Fibroblast of lung (primary cell): ENCODE data around the gene CD160. TPM values are rescaled to one million over a fixed set of nuclear protein-coding genes. Genes with fewer than 3 reads are reported as not detected.
"Not testable (repeated sequence)": the region's sequence is repeated elsewhere in the genome, so short reads cannot be mapped to it uniquely, and the experiment has no call there.

ENCODE experiments used
- DNase-seq, 2 donors: peaks; one replicate each; pipeline versions ENCODE4 v3.0.0 to v3.0.0-alpha.2; 2010; ENCODE audit warnings: low read depth in 2 of 2
- H2AFZ ChIP-seq: 2 replicates; pipeline ENCODE4 v1.5.1; 2012; ENCODE audit warnings: low read length, control low read depth, inconsistent platforms
- H3K27ac ChIP-seq: 2 replicates; pipeline ENCODE4 v1.5.1; 2011; ENCODE audit warnings: low read length, control low read depth; ENCODE audit not compliant: insufficient read depth
- H3K27me3 ChIP-seq: 2 replicates; pipeline ENCODE4 v1.5.1; 2011; ENCODE audit warnings: mild to moderate bottlenecking, low read length; ENCODE audit not compliant: control insufficient read depth, insufficient read depth
- H3K36me3 ChIP-seq: 2 replicates; pipeline ENCODE4 v1.5.1; 2011; ENCODE audit warnings: low read length; ENCODE audit not compliant: control insufficient read depth, insufficient read depth
- H3K4me1 ChIP-seq: 2 replicates; pipeline ENCODE4 v1.5.1; 2011; ENCODE audit warnings: low read length; ENCODE audit not compliant: control insufficient read depth, insufficient read depth; ENCODE audit errors: extremely low read depth
- H3K4me2 ChIP-seq: 2 replicates; pipeline ENCODE4 v1.5.1; 2011; ENCODE audit warnings: low read length, control low read depth; ENCODE audit not compliant: insufficient read depth; ENCODE audit errors: extremely low read depth
- H3K4me3 ChIP-seq, 4 experiments: fragments of 200-600 bp in 1 of 4; sonication (generic) in 1 of 4; replicated peaks in 1 of 4; 2 replicates each; pipeline ENCODE4 v1.5.1; 2011 to 2016; ENCODE audit warnings: low read length in 4 of 4, low read depth in 3 of 4, mild to moderate bottlenecking in 3 of 4, control low read depth in 2 of 4, inconsistent platforms in 1 of 4, mixed read lengths in 1 of 4; ENCODE audit not compliant: insufficient read depth in 1 of 4; ENCODE audit errors: control extremely low read depth in 1 of 4
- H3K79me2 ChIP-seq: 2 replicates; pipeline ENCODE4 v1.5.1; 2012; ENCODE audit warnings: mild to moderate bottlenecking, low read length, inconsistent platforms; ENCODE audit not compliant: control insufficient read depth, insufficient read depth
- H3K9ac ChIP-seq: 2 replicates; pipeline ENCODE4 v1.5.1; 2011; ENCODE audit warnings: mild to moderate bottlenecking, low read length, control low read depth; ENCODE audit not compliant: insufficient read depth
- H3K9me3 ChIP-seq: 2 replicates; pipeline ENCODE4 v1.5.1; 2012; ENCODE audit warnings: low read depth, low read length; ENCODE audit not compliant: control insufficient read depth, insufficient read depth
- H4K20me1 ChIP-seq: 2 replicates; pipeline ENCODE4 v1.5.1; 2011; ENCODE audit warnings: low read length; ENCODE audit not compliant: control insufficient read depth, insufficient read depth; ENCODE audit errors: extremely low read depth
- EZH2 ChIP-seq: IDR thresholded peaks from 2 replicates; pipeline ENCODE4 v1.5.1; 2012; ENCODE audit warnings: low read length, control low read depth, mild to moderate bottlenecking; ENCODE audit errors: missing control alignments
- polyA plus RNA-seq, 2 donors: library from polyadenylated mRNA; depleted of rRNA in 1 of 2; stranded (reverse) in 1 of 2; unstranded in 1 of 2; fragments of >200 nt; gene quantifications; 2 replicates each; pipeline ENCODE4 v1.2.1, GENCODE V29; 2011 to 2012; ENCODE audit warnings: missing spikeins in 1 of 2
- total RNA-seq: library from RNA; depleted of rRNA; stranded (reverse); fragments of >200 nt; gene quantifications from 2 replicates; pipeline ENCODE4 v1.2.1, GENCODE V29; 2014
- TF ChIP-seq, protein P1 (sequence below), 2 donors: IDR thresholded peaks in 1 of 2; conservative IDR thresholded peaks in 1 of 2; 1 replicate in 1 of 2; 2 replicates in 1 of 2; pipeline ENCODE4 v1.5.1; 2011 to 2012; ENCODE audit warnings: low read length in 2 of 2, control low read depth in 1 of 2, inconsistent platforms in 1 of 2, low read depth in 1 of 2, mild to moderate bottlenecking in 1 of 2

The CD160 gene
- total and polyA plus RNA-seq, 2 donors (not counting 1 experiment from before 2014, with no cell fraction given) = not detected

DNA sequence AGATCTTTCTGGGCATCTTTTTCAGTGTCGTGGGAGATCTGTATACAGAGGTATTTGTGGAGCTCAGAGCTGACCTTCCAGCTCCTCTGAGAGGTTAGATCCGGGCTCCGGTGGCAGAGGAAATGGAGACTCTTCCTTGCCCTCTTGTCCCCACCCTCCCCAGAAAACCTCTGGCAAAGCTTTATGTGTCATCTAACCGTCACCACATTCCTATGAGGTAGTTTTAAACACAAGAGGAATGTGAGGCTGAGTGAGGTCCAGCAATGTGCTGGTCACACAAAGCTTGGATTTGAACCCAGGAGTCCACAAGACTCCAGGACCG, 1.2 kb downstream of the CD160 start:
- DNase-seq = peak; percentile 51 to 84
- peak overlapping the region in 1 of 4 experiments; percentile 50 for H3K4me3 ChIP-seq
- H2AFZ ChIP-seq = peak overlapping the region; percentile 25
- H4K20me1 ChIP-seq = no peaks in the 10 kb centered on the region
- no peaks in the 10 kb centered on the region for H3K36me3 ChIP-seq
- H3K27me3 ChIP-seq = no peaks in the 10 kb centered on the region
- H3K27ac ChIP-seq = peak overlapping the region; percentile 68
- H3K9me3 ChIP-seq = no peaks in the 10 kb centered on the region
- TF ChIP-seq, protein P1, sequence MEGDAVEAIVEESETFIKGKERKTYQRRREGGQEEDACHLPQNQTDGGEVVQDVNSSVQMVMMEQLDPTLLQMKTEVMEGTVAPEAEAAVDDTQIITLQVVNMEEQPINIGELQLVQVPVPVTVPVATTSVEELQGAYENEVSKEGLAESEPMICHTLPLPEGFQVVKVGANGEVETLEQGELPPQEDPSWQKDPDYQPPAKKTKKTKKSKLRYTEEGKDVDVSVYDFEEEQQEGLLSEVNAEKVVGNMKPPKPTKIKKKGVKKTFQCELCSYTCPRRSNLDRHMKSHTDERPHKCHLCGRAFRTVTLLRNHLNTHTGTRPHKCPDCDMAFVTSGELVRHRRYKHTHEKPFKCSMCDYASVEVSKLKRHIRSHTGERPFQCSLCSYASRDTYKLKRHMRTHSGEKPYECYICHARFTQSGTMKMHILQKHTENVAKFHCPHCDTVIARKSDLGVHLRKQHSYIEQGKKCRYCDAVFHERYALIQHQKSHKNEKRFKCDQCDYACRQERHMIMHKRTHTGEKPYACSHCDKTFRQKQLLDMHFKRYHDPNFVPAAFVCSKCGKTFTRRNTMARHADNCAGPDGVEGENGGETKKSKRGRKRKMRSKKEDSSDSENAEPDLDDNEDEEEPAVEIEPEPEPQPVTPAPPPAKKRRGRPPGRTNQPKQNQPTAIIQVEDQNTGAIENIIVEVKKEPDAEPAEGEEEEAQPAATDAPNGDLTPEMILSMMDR (conservative IDR thresholded peaks at IDR 0.05 in 1 of 2, IDR thresholded peaks at IDR 0.05 in 1 of 2; ENCODE audit: low read depth in 1 of 2, low read length in 2 of 2) = no peak
- no peak for TF ChIP-seq EZH2
- H3K79me2 ChIP-seq = no peaks in the 10 kb centered on the region
- no peak overlapping the region for H3K4me2 ChIP-seq
- H3K4me1 ChIP-seq = peaks cover 11% of the 10 kb centered on the region
- no peak overlapping the region for H3K9ac ChIP-seq

DNA sequence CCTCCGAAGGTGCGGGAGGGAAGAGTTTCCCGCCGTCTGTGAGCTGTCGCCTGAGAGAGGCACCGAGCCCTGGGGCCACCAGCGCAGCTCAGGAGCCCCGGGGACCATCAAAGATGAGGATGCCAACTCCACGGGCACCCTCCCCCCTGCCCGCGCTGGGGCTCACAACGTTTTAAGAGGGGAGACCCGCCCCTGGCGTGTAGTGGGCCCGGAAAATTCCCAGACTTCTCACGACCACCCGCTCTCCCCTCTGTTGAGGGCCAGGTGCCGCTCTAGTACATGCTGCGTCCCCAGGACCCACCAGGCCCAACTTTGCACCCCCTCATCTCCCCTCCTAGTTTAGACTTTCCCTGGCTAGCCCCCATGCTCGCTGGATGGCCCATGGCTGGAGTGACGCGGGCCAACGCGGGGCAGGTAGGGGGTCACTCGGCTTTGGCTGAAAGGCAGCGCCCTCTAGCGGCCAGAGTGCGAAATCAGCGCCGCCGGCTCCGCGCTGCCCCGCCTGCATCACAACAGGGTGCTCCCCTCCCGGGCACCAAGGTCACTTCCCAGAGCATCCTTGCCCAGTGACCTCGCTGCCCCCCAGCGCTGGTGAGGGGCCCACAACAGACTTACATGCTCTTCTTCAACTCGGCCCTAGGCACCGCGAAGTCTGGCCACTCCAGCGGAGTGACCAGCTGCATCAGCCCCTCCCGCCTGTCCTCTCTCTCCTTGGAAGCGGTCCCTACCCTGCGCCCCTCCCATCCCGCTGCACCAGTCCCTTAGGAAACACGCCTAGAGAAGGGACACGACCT, 1.8 kb downstream of the CD160 start:
- Histone ChIP-seq H3K27ac (peak overlapping the region; percentile 68), H3K27me3 (no peaks in the 10 kb centered on the region), H4K20me1 (no peaks in the 10 kb centered on the region), H3K4me3 (peak overlapping the region in 2 of 4 experiments; percentile 47 to 50), H3K4me2 (peak overlapping the region; percentile 78), H3K4me1 (peaks cover 11% of the 10 kb centered on the region), H3K9me3 (no peaks in the 10 kb centered on the region), H3K9ac (no peak overlapping the region), H3K36me3 (no peaks in the 10 kb centered on the region), H3K79me2 (no peaks in the 10 kb centered on the region), H2AFZ (peak overlapping the region; percentile 33)
- TF ChIP-seq EZH2 = no peak
- TF ChIP-seq, protein P1 (conservative IDR thresholded peaks at IDR 0.05 in 1 of 2, IDR thresholded peaks at IDR 0.05 in 1 of 2; ENCODE audit: low read depth in 1 of 2, low read length in 2 of 2) = peak; percentile 62 to 74
- peak; percentile 46 to 47 for DNase-seq

DNA sequence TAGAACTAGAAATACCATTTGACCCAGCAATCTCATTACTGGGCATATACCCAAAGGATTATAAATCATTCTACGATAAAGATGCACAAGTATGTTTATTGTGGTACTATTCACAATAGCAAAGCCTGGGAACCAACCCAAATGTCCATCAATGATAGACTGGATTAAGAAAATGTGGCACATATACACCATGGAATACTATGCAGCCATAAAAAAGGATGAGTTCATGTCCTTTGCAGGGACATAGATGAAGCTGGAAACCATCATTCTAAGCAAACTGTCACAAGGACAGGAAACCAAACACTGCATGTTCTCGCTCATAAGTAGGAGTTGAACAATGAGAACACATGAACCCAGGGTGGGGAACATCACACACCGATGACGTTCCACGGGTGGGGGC, 6.9 kb downstream of the CD160 start:
- not testable (repeated sequence) for H3K27me3 ChIP-seq, H4K20me1 ChIP-seq, H3K4me2 ChIP-seq, H2AFZ ChIP-seq, H3K9ac ChIP-seq, H3K9me3 ChIP-seq, H3K27ac ChIP-seq, H3K36me3 ChIP-seq, H3K4me1 ChIP-seq, H3K79me2 ChIP-seq, H3K4me3 ChIP-seq, DNase-seq
